ENCODE measurements around the gene TBX4.

DNA sequence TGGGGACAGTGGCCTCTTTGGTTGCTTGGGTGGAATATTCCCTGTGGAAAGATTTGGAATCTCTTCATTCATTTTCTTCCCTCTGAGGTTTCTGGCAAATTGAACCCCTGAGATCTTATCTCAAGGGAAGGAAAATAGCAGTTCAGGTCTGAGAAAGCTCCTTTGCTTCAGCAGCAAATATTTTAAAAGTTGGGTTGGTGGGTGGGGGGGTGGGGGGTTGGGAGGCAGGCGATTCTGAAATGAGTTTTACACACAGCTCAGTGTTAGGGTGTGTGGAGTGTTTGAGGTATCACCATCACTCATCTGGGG is 45.7 kb upstream of the TBX4 start:
- TF ChIP-seq ZC3H10 (CRISPR knock-in tag; IDR thresholded peaks at IDR 0.05) (no peak), ESRRG (CRISPR knock-in tag; IDR thresholded peaks at IDR 0.05) (no peak)
